Right ventricle myocardium inferior (tissue), 1 donor: ENCODE results near the gene RAPGEF6. TPM values are rescaled to one million over a fixed set of nuclear protein-coding genes. Genes with fewer than 3 reads are reported as not detected.

Experiments
- ATAC-seq: fragments of 200-7000 bp; cut with Tn5 transposase; one replicate; pipeline ENCODE4 v1.9.1; 2020; ENCODE audit warnings: mild to moderate bottlenecking, moderate library complexity
- DNase-seq: peaks from one replicate; pipeline ENCODE4 v3.0.0; 2021; ENCODE audit errors: missing footprints
- intact Hi-C: fragments of 100-400 bp; cut with DNase I; formaldehyde crosslinking; loops from one replicate; pipeline ENCODE4 v1.11.0; 2022
- total RNA-seq: library from RNA; stranded (reverse); fragmentation: NEBNext Ultra II Directional; extraction: Animal tissue kit (Norgen Biotek cat#: 25700); gene quantifications from one replicate; pipeline ENCODE4 v1.2.1, GENCODE V29; 2021
- donor health status: DM: no; HTN: yes; CAD: no; lungs with severe emphysema.

RAPGEF6 gene
- total RNA-seq, 1 donor from 2014 or later, result 8.5 TPM

DNA sequence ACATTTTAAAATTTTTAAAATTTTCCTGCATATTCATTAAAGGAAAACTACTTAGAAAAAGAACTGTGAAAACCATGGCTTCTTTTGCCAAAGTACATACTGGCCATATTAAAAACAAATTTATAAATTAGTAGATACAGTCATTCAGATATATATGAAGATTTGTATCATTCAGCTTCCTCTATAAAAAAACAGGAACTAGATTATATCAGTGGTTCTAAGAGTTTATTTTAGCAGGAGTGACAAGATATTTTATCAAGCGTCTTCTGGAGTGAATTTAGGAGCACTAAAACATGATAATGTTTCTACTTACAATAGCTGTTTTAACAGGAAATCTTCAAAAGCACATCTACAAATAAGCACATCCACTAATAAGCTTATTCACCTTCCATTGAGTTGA lies 171.4 kb downstream of the RAPGEF6 start:
- ATAC-seq, result no peak
- no peak for DNase-seq
- intact Hi-C loops, result no loop called here

DNA sequence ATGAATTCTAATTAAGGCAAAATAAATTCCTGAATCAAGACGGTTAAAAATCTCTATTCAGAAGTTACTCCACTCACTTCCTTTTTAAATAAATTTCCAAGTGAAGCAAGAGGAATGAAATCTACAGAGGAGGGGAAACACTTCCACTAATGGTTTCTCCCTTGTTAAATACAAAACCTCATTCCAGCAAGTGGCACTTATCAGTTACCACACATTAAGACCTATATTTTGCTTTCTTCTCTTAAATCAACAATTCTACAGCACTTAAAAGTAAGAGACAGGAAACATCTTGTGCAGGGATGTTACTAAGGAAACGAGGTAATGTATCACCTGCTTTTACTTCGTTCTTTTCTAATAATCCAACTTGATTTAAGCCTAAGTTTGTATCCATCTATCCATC lies 172.6 kb downstream of the RAPGEF6 start:
- no peak for DNase-seq
- ATAC-seq, result no peak

DNA sequence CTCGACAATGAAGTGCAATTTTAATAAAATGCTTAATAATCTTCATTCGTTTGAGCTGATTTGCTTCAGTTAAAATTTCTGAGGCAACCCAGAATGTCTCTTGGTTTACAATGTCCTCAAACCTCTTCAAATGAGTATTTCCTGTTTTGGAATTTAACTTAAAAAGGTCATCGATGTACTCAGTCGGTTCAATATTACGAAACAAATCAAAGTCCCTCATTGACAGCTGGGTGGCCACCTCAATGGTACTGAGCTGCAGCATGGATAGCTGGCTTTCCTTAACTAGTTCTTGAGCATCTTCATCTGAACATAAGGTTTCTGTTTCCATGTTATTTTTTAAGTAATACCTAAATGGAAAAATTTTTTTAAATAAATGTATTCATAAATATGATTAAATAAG lies 173.3 kb downstream of the RAPGEF6 start:
- ATAC-seq (no peak), DNase-seq (no peak)
- intact Hi-C loops, result no loop called here

More for the DNA sequence above, 172.6 kb downstream of the RAPGEF6 start:
- intact Hi-C loops, result no loop called here

- intact Hi-C loops, result no loop called here
- ATAC-seq (no peak), DNase-seq (no peak)
Observed at GRCh38 chr5:131460867-131461572, 174.0 kb downstream of the RAPGEF6 start.

DNA sequence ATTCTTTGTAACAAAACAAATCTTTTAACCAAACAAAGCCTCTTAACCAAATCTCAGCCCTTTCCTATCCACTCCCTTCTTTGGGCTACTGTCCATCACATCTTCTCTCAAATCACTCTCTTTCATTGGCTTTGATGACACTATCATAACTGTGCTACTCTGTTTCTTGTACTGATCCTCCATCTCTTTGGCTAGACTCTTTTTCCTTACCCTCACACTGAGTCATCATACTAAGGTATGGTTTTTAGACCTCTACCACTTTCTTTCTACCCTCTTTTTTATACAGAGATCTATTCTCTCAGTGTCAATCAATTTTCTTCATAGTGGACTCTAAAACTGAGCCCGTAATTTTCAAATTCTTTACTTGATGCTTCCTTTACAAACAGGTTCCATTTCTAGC lies 174.9 kb downstream of the RAPGEF6 start:
- no peak for DNase-seq
- intact Hi-C loops, result no loop called here

DNA sequence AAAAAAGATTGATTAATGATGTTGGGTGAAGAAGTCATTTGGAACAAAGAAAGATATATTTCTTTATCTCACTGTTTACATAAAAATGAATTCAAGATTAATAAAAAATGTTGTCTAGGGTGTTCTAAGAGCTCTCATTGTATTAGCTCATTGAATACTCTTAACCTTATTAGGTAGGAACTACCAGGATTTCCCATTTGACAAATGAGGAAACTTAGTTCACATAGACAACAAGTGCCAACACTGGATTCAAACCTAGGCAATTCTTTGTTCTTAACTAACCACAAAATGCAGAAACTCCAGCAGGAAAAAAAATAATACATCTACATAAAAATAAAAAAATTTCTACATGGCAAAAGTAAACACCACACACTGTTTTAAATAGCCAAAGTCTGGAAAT lies 175.8 kb downstream of the RAPGEF6 start:
- intact Hi-C loops, result no loop called here
- ATAC-seq (no peak), DNase-seq (no peak)

More for the DNA sequence above, 174.9 kb downstream of the RAPGEF6 start:
- no peak for ATAC-seq

DNA sequence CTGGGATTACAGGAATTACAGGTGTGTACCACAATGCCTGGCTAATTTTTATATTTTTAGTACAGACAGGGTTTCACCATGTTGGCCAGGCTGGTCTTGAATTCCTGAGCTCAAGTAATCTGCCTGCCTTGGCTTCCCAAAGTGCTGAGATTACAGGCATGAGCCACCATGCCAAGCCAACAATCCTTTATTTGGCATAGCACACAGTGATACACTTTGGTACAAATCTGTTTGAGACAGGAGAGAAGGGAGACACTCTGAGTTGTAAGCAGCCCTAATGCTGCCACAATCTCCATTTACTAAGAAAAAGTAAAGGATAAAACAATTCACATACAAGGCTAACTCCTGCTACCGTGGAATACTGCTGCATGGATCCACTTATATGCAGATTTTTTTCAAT lies 177.8 kb downstream of the RAPGEF6 start:
- intact Hi-C loops, result no loop called here
- DNase-seq, result no peak
- peak; percentile 44 for ATAC-seq

DNA sequence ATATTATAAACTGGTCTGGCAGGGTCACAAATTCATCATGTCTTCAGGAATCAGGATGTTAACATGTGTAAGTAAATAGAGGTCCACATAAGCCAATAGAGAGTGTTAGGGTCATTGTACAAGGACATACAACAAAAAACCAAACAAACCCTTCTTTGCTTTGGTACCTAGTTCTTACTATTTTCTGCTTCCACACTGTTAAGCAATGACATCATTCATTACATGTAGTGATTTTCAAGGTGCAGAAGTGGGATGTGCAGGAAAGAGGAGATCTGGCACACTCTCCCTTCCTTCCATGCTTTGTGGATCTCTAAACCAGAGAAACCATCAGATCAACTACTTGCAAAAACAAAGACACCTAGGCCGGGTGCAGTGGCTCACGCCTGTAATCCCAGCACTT lies 184.1 kb downstream of the RAPGEF6 start:
- ATAC-seq, result no peak
- no peak for DNase-seq
- intact Hi-C loops, result no loop called here

DNA sequence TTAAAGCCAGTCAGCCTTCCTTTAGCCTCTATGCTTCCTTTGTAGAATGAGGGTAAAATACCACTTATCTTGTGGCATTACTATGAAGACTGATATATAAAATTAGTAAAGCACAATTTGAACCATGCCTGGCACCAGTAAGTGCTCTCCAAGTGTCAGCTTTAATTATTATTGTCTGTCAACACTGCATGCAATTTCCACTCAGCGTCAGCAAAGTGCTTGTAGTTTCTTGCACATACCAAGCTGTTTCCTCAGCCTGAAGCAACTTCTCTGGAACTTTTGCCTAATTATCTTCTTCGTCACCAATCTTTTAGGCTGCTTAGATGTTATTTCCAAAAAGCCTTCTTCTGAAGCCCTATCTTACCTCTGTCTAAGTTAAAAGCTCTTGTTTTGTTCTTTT lies 193.8 kb downstream of the RAPGEF6 start:
- DNase-seq, result no peak
- intact Hi-C loops, result no loop called here
- ATAC-seq, result no peak

DNA sequence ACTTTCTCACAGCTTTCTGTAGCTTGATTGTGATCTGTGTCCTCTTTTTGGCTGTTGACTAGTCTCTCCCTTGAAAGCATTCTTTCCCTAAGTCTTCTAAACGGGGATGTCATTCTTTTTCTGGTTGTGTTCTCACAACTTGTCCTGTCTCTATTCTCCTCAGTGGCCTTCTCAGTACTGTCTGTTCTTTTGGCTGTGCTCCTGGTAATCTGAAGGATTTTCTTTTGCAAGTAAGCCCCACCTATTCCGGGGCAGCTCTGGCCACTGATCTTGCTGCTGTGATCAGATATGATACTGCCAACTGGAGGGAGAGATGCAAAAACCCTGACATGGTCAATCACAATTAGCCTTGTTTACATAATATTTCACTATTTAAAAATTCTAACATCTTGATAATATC lies 198.9 kb downstream of the RAPGEF6 start:
- ATAC-seq, result peak; percentile 52
- intact Hi-C loops, result no loop called here
- no peak for DNase-seq

DNA sequence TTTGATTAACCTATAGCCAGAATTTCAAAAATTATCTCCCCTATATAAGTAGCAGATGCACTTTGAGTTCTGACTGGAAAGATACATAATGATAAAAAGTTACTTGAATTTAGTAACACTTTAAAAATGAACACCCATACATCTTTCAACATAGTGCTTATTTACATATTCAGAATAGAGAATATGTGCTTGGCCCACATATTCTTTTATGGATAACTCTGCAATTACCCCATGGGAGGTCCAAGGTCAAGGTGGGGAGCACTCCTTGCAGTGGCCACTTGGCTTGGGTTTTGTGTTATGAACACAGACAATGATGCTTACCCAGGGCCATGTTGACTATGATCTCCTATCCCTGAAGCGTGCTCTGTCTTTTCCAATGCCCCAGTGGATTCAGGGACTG lies 201.9 kb downstream of the RAPGEF6 start:
- intact Hi-C loops, result no loop called here

GRCh38 chr5:131431794-131432193 lies 203.2 kb downstream of the RAPGEF6 start:
- no peak for DNase-seq
- intact Hi-C loops, result no loop called here
- ATAC-seq, result no peak

More for the DNA sequence above, 201.9 kb downstream of the RAPGEF6 start:
- DNase-seq, result no peak
- ATAC-seq, result no peak

DNA sequence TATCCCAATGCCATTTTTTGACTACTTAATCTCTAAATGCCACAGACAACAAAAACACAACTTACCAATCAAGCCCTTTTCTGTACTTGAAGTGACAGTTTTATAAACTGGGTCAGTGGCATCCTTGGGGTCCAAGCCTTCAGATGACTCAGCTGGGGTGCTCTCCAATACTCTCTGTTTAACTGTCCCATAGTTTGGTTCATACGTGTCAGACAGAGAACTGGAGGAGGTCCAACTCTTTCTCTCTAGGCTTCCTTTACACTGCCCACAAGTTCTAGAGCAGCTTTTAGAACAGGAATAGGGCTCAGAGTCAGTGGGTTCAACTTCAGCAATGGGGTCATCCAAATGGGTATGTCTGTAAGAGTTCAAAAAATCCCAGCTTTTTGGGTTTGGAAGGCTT lies 204.2 kb downstream of the RAPGEF6 start:
- ATAC-seq (no peak), DNase-seq (no peak)
- intact Hi-C loops, result no loop called here

GRCh38 chr5:131426011-131426410 lies 209.0 kb downstream of the RAPGEF6 start:
- DNase-seq (no peak), ATAC-seq (no peak)
- intact Hi-C loops, result loop anchor here (10.0 kb wide), 2 partner anchors 579 to 639 kb away; partner anchors contain the start of gene IL3

GRCh38 chr5:131423056-131423455 lies 212.0 kb downstream of the RAPGEF6 start:
- intact Hi-C loops, result loop anchor here (10.0 kb wide), 2 partner anchors 582 to 642 kb away; partner anchors contain the start of gene IL3
- DNase-seq, result no peak
- no peak for ATAC-seq

DNA sequence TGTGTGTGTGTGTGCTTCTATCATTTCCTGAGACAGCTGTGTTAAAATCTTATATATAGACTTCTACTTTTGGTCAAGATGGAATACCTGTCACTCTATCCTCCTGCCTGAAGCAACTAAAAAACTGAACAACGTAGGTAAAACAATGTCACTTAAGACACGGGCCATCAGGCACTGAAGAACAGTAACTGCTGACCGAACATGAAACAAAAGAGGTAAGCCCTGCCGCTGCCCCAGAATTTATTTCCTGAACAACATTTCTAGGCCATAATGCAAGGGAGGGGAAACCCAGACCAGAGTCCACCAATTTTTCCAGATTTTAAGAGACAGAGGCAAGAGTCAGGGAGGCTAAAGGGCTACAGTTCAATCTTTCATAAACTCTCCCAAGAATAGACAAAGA lies 215.2 kb downstream of the RAPGEF6 start:
- ATAC-seq, result no peak

DNA sequence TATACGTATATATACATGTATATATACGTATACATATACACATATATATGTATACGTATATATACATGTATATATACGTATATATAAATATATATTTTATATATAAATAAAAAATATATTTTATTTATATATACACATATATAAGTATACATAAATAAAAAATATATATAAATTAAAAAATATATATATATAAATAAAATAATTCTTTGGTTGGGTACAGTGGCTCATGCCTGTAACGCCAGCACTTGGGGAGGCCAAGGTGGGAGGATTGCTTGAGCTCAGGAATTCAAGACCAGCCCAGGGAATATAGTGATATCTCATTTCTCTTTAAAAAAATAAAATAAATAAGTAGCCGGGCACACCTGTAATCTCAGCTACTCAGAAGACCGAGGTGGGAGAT lies 216.2 kb downstream of the RAPGEF6 start:
- DNase-seq (no peak), ATAC-seq (no peak)
- intact Hi-C loops, result loop anchor here (5.0 to 10.0 kb wide), 2 partner anchors 157 to 1514 kb away; partner anchors contain the start of genes CDC42SE2 and CHSY3

More for the DNA sequence above, 215.2 kb downstream of the RAPGEF6 start:
- intact Hi-C loops, result loop anchor here (5.0 to 10.0 kb wide), 4 partner anchors 158 to 1515 kb away; partner anchors contain the start of genes CDC42SE2, CHSY3 and IL3
- DNase-seq, result no peak

- ATAC-seq (no peak), DNase-seq (peak; percentile 79)
- intact Hi-C loops, result loop anchor here (2.0 to 10.0 kb wide), 3 partner anchors 155 to 1513 kb away; partner anchors contain the start of genes CDC42SE2, CHSY3 and LYRM7
Observed at GRCh38 chr5:131417240-131417869, 217.7 kb downstream of the RAPGEF6 start.

GRCh38 chr5:131416729-131417128 lies 218.3 kb downstream of the RAPGEF6 start:
- intact Hi-C loops, result loop anchor here (2.0 to 10.0 kb wide), 3 partner anchors 154 to 1512 kb away; partner anchors contain the start of genes CDC42SE2, CHSY3 and LYRM7
- ATAC-seq, result no peak
- DNase-seq, result no peak
